Omental fat pad (tissue), 4 donors: ENCODE measurements around the gene HERPUD1. TPM values are rescaled to one million over a fixed set of nuclear protein-coding genes. Genes with fewer than 3 reads are reported as not detected.

Experiments
- ATAC-seq: fragments of 150-250 bp; one replicate; pipeline ENCODE4 v1.9.1; 2016; ENCODE audit warnings: mild to moderate bottlenecking, moderate library complexity; ENCODE audit not compliant: low FRiP score
- DNase-seq: peaks from one replicate; pipeline ENCODE4 v3.0.0-alpha.2; 2019; ENCODE audit warnings: low spot score
- total RNA-seq, 4 donors: library from RNA; depleted of rRNA; stranded (reverse); fragments of >200 nt; gene quantifications; one replicate each; pipeline ENCODE4 v1.1.0, GENCODE V29; 2016
- TF ChIP-seq, protein P1 (sequence below), 3 donors: fragments of 450-650 bp; IDR thresholded peaks; one replicate each; pipeline ENCODE4 v1.5.1; 2016 to 2017; ENCODE audit warnings: antibody characterized with exemption in 3 of 3, mild to moderate bottlenecking in 3 of 3, moderate library complexity in 2 of 3

Gene HERPUD1
- total RNA-seq, 4 donors from 2014 or later = 151 to 170 (median 162) TPM

- ATAC-seq (no peak), DNase-seq (no peak)
- TF ChIP-seq, protein P1, sequence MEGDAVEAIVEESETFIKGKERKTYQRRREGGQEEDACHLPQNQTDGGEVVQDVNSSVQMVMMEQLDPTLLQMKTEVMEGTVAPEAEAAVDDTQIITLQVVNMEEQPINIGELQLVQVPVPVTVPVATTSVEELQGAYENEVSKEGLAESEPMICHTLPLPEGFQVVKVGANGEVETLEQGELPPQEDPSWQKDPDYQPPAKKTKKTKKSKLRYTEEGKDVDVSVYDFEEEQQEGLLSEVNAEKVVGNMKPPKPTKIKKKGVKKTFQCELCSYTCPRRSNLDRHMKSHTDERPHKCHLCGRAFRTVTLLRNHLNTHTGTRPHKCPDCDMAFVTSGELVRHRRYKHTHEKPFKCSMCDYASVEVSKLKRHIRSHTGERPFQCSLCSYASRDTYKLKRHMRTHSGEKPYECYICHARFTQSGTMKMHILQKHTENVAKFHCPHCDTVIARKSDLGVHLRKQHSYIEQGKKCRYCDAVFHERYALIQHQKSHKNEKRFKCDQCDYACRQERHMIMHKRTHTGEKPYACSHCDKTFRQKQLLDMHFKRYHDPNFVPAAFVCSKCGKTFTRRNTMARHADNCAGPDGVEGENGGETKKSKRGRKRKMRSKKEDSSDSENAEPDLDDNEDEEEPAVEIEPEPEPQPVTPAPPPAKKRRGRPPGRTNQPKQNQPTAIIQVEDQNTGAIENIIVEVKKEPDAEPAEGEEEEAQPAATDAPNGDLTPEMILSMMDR (IDR thresholded peaks at IDR 0.05) = no peak
Observed at GRCh38 chr16:56974549-56975300, 42.8 kb downstream of the HERPUD1 start.

DNA sequence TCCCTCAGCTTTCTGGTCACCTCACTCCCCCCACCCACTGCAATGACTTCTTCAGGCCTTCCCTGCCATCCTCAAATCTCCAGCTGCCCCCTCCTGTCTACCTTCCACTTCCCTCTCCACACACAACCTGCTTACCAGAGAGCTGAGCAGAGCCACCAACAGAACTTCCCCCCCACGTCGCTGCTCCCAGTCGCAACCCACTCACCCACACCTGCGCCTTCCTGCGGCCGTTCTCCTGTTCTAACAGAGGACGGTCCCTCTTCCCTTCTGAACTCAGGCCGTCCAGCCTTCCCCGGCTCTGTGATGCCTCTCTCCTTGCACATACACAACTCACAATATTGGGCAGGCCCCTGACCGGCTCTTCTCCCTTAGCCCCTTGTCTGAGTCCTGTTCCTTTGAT is 43.8 kb downstream of the HERPUD1 start:
- ATAC-seq = no peak
- DNase-seq = no peak
- TF ChIP-seq, protein P1 (IDR thresholded peaks at IDR 0.05) = no peak

- ATAC-seq (no peak), DNase-seq (no peak)
- TF ChIP-seq, protein P1 (IDR thresholded peaks at IDR 0.05) = no peak
Observed at GRCh38 chr16:56977216-56977615, 45.3 kb downstream of the HERPUD1 start.

DNA sequence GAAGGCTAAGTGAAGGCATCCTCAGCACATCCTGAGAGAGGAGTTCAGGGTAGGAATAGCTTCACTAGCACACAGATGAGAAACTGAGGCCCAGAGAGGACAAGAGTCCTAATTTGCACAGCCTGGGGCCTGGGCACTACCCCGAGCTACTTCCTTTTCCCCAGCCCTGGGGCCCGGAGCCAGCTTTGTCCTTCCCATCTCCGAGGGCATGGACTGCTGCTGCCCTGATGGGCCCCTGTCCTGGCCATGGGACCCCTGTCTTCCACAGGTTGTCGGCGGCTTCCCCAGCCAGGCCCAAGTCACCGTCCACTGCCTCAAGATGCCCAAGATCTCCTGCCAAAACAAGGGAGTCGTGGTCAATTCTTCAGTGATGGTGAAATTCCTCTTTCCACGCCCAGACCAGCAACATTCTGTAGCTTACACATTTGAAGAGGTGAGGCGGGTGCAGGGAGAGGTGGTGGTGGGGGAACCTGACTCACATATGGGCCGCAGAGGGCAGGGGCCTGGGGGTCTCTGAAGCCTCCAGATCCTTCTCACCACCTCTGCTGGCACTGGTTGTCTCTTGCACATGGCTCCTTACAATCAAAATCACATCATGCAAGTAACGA is 46.0 kb downstream of the HERPUD1 start:
- TF ChIP-seq, protein P1 (IDR thresholded peaks at IDR 0.05) = no peak
- no peak for DNase-seq
- no peak for ATAC-seq

GRCh38 chr16:56980201-56980535 is 48.2 kb downstream of the HERPUD1 start:
- no peak for ATAC-seq
- TF ChIP-seq, protein P1 (IDR thresholded peaks at IDR 0.05) = no peak
- no peak for DNase-seq

DNA sequence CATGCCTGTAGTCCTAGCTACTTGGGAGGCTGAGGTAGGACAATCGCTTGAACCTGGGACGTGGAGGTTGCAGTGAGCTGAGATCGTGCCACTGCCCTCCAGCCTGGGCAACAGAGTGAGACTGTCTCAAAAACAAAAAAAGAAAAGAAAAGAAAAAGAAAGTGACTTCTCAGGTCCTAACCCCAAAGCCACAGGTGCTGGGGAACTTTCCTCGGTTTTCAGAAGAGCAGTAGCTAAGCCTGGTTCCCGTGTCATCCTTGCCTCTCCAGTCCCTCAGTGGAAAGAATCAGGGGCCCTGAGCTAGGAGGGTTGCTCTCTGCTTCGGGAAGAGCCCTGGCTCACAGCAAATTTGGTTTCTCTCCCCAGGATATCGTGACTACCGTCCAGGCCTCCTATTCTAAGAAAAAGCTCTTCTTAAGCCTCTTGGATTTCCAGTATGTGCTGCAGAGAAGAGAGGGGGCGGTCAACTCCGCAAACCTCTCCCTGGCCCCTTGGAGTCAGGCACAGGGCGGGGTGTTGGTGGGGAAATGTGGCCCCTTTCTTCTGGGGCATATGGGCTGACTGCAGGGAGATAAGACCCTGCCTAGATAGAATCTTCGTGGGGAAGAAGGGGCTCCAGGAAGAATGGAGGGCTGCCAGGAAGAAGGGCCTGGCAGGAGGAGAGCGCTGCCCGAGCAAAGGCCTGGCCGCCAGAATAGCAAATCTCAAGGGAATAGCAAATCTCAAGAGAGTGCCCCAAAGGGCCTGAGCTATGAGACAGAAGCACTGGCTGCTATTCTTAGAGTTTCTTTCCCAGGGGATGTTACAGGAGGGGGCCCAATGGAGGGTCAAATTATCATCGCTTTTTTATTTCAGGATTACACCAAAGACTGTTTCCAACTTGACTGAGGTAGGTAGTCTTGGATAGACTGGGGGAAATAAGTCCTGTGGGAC is 49.1 kb downstream of the HERPUD1 start:
- TF ChIP-seq, protein P1 (IDR thresholded peaks at IDR 0.05) = no peak
- DNase-seq (no peak), ATAC-seq (no peak)
